Stimulated activated CD8-positive, alpha-beta memory T cell treated with anti-CD3 and anti-CD28 coated beads, Interleukin-15, amount 100 ng/mL, for 4 hours (primary cell): ENCODE measurements around the gene MAGI2.
"Not testable (repeated sequence)": the region's sequence is repeated elsewhere in the genome, so short reads cannot be mapped to it uniquely, and the experiment has no call there.

Source experiments
- DNase-seq, 2 donors: peaks; one replicate each; pipeline ENCODE4 v3.0.0-alpha.2; 2020; ENCODE audit warnings: low read depth in 2 of 2

MAGI2 gene

DNA sequence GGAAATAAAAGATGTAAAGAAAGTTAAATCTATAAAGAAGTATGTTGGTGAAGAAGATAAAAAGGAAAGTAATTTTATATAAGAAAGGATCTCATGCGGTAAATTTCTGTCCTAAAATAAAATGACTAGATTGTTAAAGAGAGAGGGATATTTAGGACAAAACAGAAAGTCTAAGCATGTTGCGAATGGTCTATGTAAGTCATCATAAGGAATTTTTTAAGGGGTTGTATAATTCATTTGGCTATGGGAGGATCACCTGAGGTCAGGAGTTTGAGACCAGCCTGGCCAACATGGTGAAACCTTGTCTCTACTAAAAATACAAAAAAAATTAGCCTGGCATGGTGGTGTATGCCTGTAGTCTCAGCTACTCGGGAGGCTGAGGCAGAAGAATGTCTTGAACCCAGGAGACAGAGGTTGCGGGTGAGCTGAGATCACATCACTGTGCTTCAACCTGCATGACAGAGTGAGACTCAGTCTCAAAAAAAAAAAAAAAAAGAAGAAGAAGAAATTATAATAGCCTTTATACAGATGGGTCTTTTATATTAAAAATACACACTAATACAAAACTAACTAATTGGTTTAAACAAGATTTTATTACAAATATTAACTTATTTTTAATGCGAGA is 294.3 kb downstream of the MAGI2 start:
- no peak for DNase-seq

DNA sequence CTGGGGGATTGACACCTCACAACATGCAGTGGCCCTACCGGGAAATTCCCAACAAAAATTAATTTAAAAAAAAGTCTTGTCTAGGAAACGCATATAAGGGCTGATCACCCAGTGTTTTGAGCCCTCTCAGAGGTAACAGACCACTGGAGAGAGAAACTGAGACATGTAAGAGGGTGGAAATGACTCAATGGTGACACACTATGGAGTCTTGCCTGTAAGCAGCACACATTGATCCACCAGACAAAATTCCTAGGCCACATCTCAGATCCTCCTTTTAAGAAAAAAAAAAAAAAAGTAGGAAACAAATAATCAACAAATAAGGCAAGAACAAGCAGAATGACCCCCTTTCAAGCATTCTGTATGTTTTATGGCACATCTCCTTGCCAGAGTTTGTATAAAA is 296.2 kb downstream of the MAGI2 start:
- DNase-seq: no peak

DNA sequence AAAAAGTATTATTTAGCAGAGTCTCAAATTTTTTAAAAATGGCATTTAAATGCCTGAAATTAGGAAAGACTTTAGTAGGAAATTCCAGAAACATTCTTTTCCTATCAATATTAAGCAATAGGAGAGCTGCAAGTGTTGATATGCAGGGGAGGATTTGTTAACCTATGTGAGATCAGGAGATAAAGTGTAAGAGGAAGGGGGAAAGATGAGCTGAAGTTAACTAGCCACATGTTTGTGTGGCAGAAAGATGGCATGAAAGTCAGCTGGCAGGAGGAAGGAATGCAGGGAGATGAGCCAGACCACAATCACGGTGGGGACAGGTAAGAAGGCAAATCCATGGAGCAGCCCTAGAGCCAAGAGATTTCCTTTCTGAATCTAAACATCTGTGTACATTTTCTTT is 303.6 kb downstream of the MAGI2 start:
- no peak for DNase-seq

DNA sequence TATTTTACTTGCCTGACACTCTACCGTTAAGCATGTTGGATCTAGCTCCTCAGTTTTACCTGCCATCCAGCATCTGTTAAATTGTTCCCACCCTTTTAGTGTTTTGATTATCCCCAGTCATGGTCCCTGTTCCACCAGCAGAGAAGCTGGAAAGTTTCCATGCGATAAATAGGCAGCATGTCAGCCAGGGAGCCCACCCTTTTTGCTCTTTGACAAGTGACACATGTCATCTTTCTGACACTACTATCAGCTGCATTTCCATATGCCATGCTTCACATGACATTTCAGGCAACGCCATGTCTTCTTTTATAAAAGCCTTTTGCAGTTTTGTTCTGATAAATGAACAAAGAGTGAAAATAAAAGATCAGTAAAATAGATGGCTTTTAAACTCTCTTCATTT is 310.8 kb downstream of the MAGI2 start:
- DNase-seq: no peak

DNA sequence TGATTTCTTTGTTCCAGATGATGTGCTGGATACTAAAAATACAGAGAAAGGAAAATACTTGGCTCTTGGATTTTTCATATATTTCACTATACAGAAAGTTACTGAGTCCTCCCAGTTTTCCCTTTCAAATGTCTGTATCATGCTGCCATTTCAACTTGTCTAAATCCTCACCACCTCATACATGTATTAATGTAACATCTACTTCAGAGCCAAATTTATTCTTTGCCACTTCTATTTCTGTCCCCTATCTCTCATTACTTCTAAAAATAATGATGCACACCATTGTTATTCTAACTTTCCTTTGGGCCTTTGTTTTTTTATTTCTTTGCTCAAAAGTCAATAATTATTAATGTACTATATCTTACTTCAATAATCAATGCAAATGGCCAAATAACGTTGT is 312.2 kb downstream of the MAGI2 start:
- DNase-seq: no peak

DNA sequence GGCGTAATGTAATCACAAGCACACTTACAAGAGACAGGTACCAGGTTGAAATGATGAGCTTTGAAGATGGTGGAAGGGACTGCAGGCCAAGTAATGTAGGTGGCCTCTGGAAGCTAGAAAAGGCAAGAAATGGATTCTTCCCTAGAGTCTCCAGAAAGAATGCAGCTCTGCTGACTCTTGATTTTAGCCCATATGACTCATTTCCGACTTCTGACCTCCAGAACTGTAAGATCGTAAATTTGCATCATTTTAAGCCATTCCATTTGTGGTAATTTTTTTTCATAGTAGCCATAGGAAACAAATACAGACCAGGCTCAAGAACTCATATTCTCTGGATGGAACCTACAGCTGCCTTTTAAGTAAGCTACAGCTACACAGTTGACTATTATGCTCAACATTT is 315.5 kb downstream of the MAGI2 start:
- no peak for DNase-seq

DNA sequence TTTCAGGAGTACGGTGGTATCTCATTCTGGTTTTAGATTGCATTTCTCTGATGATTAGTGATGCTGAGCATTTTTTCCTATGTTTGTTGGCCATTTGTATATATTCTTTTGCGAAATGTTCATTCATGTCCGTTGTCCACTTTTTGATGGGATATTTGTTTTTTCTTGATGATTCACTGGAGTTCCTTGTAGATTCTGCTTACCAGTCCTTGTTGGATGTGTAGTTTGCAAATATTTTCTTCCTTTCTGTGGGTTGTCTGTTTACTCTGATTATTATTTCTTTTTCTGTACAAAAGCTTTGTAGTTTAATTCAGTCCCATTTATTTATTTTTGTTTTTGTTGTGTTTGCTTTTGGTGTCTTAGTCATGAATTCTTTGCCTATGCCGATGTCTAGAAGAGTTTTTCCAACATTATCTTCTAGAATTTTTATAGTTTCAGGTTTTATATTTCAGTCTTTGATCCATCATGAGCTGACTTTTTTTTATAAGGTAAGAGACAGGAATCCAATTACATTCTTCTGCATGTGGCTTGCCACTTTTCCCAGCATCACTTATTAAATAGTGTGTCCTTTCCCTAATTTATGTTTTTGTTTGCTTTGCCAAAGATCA is 320.5 kb downstream of the MAGI2 start:
- no peak for DNase-seq

DNA sequence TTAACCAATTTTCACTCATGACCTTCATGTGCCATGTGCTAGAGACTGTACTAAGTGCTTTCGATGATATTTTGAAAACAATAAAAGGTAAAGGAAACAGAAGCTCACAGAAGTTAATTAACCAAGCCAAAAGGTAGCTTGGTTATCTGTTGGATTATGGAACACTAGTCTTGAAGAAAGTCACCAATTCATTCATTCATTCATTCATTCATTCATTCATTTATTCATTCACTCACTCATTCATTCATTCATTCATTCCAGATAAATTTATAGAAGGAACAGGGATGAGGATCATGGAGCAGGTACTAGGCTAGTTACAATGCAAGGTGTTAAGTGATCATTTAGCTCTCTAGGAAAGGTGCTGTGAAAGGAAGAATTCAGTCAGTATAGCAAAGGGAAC is 322.8 kb downstream of the MAGI2 start:
- no peak for DNase-seq

DNA sequence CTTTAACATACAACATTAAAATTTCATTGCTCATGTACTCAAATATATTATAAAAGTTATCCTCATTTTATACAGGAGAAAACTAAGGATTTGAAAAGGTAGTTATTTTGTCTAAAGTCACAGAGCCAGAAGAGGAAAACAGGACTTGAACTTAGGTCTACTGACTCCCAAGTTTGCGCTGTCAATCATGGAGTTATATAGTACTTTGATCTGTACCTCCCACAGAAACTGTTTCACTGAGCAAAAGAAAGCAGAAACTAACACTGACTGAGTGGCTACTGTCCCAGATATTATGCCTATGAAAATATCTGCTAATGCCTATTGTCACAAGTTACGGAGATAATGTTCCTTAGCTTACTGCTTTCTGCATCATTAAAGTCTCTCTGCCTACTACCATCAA is 329.1 kb downstream of the MAGI2 start:
- DNase-seq: no peak

DNA sequence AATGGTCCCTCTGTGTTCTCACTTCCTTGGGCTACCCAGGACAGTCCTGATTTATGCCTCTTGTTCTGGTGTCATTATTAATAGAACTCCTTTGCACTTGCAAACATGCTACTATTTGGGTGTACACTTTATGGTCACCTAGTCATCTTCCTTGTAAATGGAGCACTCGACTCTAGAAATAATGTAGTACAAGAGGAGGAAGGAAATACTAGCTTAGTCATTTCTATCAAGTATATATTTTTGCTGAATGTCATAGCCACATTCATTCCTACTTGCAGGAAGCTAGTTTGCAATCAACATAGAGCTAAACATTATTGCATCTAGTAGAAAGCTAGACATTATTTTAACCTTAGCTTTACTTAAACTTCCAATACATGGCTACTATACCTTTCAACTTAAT is 335.3 kb downstream of the MAGI2 start:
- no peak for DNase-seq

DNA sequence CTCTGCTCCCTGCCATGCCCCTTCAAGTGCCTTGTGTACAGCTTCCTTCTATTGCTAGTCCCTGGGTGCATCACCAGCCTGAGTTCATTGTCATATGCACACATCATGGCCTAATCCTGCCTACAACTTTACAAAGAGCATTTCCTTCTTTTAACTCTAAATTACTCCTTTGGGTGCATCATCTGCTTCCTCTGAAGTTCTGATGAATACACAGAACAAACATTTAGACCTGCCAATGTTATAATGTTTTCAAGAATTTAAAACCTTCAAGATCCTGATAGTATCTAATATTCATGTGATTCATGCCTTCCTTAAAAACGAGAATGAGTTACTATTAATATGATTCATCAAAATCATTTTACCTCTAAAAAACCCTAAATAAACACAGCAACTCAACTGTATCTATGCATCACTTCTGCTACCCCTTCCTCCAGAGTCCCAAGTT is 357.1 kb downstream of the MAGI2 start:
- DNase-seq: no peak

DNA sequence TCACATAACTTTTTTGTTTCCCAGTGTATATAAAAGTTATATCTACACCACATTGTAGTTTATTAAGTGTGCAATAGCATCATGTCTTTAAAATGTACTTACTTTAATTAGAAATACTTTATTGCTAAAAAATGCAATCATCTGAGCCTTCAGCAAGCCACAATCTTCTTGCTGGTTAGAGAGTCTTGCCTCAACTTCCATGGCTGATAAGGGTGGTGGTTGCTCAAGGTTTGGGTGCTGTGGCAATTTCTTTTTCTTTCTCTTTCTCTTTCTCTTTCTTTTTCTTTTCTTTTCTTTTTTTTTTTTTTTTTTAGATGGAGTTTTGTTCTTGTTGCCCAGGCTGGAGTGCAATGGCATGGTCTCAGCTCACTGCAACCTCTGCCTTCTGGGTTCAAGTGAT is 360.0 kb downstream of the MAGI2 start:
- DNase-seq: no peak

DNA sequence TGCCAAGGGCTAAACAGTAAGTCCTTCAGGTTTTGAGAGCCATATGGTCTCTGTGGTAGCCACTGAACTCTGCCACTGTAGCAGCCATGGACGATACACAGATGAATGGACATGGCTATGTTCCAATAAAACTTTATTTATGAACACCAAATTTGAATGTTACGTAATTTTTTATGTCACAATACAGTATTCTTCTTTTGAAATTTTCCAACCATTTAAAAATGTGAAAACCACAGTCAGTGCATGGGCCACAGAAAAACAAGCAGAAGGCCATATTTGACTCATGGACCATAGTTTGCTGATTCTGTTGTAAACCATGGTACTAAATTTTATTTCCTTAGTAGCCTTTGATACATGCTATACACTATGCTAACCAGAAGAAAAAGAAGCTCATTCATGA is 361.8 kb downstream of the MAGI2 start:
- DNase-seq: no peak

DNA sequence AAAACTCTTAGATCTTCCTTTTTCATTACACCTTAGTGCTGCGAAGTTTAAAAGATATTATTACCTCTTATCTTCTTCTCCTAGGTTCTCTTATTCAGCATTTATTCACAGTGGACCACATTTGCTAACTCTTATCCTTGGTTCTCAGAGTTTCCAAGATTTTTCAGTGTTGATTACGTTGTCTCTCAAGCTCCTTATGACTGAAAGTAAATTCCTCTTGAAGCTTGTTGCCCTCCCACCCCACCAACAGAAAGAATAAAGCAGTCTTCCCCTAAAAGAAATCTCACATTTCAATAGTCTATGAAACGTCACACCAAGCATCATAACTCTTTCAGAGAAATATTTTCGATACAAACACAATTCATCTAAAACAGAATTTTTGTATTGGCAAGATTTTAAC is 362.5 kb downstream of the MAGI2 start:
- DNase-seq: no peak

DNA sequence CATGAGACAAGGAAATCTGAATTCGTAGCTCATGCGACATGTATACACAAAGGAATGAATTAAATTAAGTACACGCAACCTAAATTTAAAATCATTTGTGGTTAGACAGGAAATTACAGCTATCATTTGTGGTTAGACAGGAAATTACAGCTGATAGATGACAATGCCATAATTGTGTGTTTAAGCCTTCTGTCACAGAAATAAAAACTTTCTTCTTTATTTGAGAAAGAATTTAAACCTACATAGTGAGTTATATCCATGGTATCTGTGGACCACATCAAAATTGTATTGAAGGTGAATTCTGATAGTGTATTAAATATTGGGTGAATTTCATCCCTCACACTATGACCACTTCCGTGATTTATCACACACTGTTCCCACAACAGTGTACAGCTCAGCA is 362.9 kb downstream of the MAGI2 start:
- no peak for DNase-seq

DNA sequence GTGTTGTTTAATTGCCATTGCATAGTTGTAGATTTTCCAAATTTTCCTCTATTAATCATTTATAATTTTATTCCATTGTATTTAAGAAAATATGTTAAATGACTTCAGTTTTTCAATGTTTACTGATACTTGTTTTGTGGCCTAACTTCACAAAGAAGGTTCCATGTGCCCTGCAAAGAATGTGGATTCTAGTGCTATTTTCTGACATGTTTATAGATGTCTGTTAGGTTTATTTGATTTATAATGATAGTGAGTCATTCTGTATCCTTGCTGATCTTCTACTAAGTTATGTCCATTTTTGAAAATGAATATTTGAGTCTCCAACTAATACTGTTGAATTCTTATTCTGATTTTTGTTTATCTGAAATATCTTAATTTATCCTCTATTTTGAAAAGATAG is 369.0 kb downstream of the MAGI2 start:
- DNase-seq: no peak

DNA sequence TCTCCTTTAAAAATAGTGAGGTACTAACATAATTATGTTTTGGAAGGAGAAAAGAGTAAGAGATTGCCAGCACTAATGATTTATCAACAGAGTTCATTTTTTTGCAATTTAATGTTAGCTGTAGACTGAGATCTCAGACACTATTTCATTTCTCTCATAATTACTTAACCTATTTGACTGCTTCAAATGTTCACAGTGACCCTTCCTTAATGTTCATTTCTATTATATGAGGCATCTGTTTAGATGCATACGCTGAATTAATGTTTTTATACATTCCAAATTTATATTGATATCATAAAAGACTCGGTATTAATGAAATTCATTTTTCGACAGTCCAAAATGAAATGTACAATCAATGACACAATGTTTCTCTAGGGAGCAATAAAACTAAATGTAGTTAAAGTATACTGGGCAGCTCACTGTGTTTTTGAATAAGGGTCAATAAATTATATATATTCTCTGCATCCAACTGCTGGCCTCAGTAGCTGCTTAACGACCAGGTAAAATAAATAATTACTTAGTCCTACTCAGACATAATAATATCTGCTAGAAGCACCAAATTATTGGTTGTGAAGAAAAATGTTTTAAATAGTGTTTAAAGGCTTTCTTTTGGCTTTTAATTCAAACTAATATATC is 373.4 kb downstream of the MAGI2 start:
- no peak for DNase-seq

DNA sequence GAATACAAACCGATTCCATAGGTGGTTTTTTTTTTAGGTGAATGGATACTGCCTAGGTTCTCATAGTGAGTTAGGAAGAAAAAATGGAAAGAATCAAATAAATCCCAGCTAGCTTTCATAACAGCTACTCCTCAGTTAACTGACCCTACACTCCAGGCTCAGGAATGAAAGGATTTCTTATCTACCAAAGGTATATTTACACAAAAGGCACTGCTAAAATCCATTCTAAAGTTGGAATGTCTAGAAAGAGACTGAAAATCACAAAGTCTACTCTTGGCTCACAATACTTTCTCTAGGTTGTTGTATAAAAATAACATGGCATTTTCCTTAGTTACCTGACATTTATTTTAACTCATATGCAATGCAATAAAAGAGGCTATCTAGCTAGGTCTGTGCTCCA is 375.2 kb downstream of the MAGI2 start:
- DNase-seq: no peak

DNA sequence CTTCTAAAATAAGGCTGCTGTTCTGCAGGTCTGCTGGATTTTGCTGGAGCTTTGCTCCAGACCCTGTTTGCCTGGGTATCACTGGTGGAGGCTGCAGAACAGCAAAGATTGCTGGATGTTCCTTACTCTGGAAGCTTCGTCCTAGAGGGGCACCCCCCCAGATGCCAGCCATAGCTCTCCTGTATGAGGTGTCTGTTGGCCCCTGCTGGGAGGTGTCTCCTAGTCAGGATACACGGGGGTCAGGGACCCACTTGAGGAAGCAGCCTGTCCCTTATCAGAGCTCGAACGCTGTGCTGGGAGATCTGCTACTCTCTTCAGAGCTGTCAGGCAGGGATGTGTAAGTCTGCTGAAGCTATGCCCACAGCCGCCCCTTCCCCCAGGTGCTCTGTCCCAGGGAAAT is 382.3 kb downstream of the MAGI2 start:
- not testable (repeated sequence) for DNase-seq

DNA sequence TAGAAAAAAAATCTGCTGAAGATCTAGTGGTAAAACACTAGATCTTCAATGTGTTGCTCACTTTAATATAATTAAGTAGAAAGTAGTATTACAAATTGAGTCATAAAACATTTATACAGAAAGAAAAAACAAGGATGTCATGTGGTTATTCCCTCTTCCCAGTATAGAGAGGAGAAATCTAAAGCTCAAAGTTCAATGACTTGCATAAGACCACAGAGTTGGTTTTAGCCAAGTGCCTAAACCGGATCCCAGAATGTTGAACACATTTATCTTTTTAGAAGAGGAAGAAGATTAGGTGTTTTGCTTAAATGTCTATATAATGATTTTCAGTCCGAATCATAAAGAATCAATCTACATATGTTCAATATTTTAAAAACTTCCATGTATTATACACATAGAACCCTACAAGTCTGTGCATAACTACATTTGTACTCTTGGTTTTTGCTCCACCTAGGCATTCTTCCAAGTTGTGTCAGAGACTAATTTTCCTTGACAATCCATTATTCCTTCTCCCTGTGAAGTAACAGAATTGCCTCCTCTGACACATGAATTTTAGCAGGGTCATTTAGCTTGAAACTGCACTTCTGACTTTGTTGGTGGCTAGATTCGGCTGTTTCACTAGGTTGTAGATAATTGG is 389.2 kb downstream of the MAGI2 start:
- no peak for DNase-seq

DNA sequence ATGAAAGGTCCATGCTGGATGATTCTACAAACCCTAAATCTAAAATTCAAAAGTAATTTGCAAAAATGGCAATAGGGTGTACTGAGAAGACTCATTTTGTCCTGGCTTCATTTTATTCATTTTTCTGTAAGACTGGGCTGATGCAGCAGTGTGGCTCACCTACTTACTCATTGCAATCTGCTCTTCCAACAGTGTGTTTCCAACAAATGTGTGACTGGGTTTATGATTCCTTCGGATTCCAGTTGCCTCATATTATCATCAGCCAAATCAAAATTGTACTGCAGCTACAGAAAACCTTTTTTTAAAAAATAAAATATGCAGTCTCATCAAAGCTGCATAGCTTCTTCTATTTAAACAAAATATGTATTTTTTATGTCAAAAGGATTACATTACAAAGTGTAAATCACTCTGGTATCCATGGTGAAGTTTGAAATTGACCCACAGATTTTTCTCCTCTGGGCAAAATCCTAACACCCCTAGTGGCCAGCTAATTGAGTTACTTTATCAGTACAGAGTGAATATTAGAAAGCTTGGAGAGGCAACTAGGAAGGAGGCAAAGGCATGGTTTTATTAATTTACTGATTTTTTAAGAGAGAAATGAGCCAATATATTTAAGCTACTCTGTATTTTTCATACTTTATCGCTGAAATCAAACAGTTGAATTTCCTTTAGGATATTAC is 390.3 kb downstream of the MAGI2 start:
- DNase-seq: no peak

DNA sequence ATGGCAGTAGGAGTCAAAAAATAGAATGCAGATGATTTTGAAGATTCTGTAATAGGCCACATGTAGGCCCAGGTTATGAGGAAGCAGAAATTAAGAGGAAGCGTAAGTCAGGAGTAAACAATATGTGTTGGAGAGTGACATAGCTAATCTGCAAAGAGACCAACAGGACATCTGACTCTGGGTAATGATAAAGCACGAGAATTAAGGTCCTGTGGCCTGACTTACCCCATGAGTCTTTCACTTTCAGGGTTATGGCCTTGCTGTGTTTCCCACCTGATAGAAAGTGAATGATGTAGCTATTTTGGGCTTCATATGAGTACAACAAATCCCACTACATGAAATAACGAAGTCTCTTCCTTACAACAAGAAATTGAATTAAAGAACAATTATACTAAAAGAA is 393.0 kb downstream of the MAGI2 start:
- DNase-seq: no peak
